Vagina (tissue), 2 donors: ENCODE measurements around the gene KAT2B. TPM values are rescaled to one million over a fixed set of nuclear protein-coding genes. Genes with fewer than 3 reads are reported as not detected.

Experiments used
- DNase-seq, 2 donors: peaks; one replicate each; pipeline ENCODE4 v3.0.0-alpha.2; 2017; ENCODE audit errors: extremely low spot score in 2 of 2
- H3K27ac ChIP-seq: fragments of 200-600 bp; sonication (generic); one replicate; pipeline ENCODE4 v1.5.1; 2019
- H3K27me3 ChIP-seq: fragments of 200-600 bp; sonication (generic); one replicate; pipeline ENCODE4 v1.5.1; 2019
- H3K36me3 ChIP-seq, 2 donors: fragments of 200-600 bp; sonication (generic); one replicate each; pipeline ENCODE4 v1.5.1; 2017 to 2019
- H3K4me1 ChIP-seq: fragments of 200-600 bp; sonication (generic); one replicate; pipeline ENCODE4 v1.5.1; 2019
- H3K4me3 ChIP-seq, 2 donors: fragments of 200-600 bp; sonication (generic); 1 replicate in 1 of 2; 2 replicates in 1 of 2; pipeline ENCODE4 v1.5.1; 2016 to 2019
- H3K9me3 ChIP-seq: fragments of 200-600 bp; sonication (generic); one replicate; pipeline ENCODE4 v1.5.1; 2019
- POLR2A ChIP-seq, 2 donors: fragments of 450-650 bp; IDR thresholded peaks; one replicate each; pipeline ENCODE4 v1.6.1; 2017; ENCODE audit warnings: antibody characterized with exemption in 2 of 2, mild to moderate bottlenecking in 2 of 2, moderate library complexity in 2 of 2
- POLR2AphosphoS5 ChIP-seq, 2 donors: sonication (generic); formaldehyde crosslinking; IDR thresholded peaks; one replicate each; pipeline ENCODE4 v1.9.0; 2017; ENCODE audit warnings: antibody characterized with exemption in 2 of 2, mild to moderate bottlenecking in 2 of 2, low read depth in 1 of 2; ENCODE audit not compliant: insufficient read depth in 1 of 2
- intact Hi-C: fragments of 100-400 bp; cut with DNase I; formaldehyde crosslinking; loops from one replicate; pipeline ENCODE4 v1.15.1; 2023
- total RNA-seq: library from RNA; depleted of rRNA; stranded (reverse); fragments of >200 nt; gene quantifications from one replicate; pipeline ENCODE4 v1.2.3, GENCODE V29; 2016
- TF ChIP-seq, protein P1 (sequence below), 3 experiments: fragments of 450-650 bp in 2 of 3; fragments of 200-600 bp in 1 of 3; sonication (generic) in 1 of 3; IDR thresholded peaks; one replicate each; pipeline ENCODE4 v1.5.1; 2017 to 2019; ENCODE audit warnings: antibody characterized with exemption in 3 of 3, mild to moderate bottlenecking in 2 of 3, moderate library complexity in 2 of 3

Gene KAT2B
- total RNA-seq, 1 donor from 2014 or later, result 41.0 TPM

DNA sequence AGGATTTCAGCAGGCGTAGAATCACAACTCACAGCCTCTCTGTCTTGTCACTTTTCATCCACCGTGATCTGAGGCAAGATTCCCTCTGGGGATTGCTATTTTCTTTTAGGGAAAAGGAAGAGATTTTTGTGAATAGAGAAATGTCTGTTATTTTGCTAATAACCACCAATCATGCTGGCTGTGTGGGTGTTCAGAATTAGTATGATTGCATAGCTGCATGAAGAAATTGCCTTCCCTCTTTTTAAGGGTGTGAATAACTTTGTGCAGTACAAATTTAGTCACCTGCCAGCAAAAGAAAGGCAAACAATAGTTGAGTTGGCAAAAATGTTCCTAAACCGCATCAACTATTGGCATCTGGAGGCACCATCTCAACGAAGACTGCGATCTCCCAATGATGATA, 60.8 kb downstream of the KAT2B start:
- Histone ChIP-seq H3K4me1 (no peaks in the 10 kb centered on the region), H3K9me3 (no peaks in the 10 kb centered on the region), H3K27ac (no peak overlapping the region), H3K36me3 (peaks cover 0 to 1% of the 10 kb centered on the region in 2 donors), H3K4me3 (no peak overlapping the region), H3K27me3 (no peaks in the 10 kb centered on the region)
- intact Hi-C loops, result no loop called here
- DNase-seq, result no peak
- TF ChIP-seq, protein P1, sequence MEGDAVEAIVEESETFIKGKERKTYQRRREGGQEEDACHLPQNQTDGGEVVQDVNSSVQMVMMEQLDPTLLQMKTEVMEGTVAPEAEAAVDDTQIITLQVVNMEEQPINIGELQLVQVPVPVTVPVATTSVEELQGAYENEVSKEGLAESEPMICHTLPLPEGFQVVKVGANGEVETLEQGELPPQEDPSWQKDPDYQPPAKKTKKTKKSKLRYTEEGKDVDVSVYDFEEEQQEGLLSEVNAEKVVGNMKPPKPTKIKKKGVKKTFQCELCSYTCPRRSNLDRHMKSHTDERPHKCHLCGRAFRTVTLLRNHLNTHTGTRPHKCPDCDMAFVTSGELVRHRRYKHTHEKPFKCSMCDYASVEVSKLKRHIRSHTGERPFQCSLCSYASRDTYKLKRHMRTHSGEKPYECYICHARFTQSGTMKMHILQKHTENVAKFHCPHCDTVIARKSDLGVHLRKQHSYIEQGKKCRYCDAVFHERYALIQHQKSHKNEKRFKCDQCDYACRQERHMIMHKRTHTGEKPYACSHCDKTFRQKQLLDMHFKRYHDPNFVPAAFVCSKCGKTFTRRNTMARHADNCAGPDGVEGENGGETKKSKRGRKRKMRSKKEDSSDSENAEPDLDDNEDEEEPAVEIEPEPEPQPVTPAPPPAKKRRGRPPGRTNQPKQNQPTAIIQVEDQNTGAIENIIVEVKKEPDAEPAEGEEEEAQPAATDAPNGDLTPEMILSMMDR (IDR thresholded peaks at IDR 0.05), result no peak
- TF ChIP-seq POLR2A (IDR thresholded peaks at IDR 0.05) (no peak), POLR2AphosphoS5 (IDR thresholded peaks at IDR 0.05; ENCODE audit: insufficient read depth in 1 of 2, low read depth in 1 of 2) (no peak)

DNA sequence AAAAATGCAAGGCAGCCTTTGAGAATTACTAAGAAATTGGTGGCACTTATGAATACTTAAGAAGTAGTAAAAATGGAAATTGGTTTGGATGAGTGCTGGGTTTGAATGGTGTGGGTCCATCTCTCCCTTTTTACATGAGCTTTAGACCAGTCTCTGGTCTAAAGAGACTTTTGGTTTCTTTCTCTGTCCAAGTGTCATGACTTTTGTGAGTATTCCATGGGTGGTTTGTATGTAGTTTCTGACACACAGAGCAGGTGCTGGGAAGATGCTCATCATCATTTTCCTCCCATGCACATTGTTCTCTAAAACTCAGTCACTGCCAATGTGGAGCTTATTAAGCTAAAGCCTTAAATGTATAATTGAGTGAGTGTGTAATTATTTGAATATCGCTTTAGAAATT, 63.5 kb downstream of the KAT2B start:
- Histone ChIP-seq H3K27ac (no peak overlapping the region), H3K27me3 (no peaks in the 10 kb centered on the region), H3K36me3 (no peaks in the 10 kb centered on the region), H3K4me1 (no peaks in the 10 kb centered on the region), H3K9me3 (no peaks in the 10 kb centered on the region), H3K4me3 (no peak overlapping the region)
- no peak for DNase-seq
- TF ChIP-seq, protein P1 (IDR thresholded peaks at IDR 0.05), result no peak
- TF ChIP-seq POLR2A (IDR thresholded peaks at IDR 0.05) (no peak), POLR2AphosphoS5 (IDR thresholded peaks at IDR 0.05; ENCODE audit: insufficient read depth in 1 of 2, low read depth in 1 of 2) (no peak)
- intact Hi-C loops, result no loop called here

DNA sequence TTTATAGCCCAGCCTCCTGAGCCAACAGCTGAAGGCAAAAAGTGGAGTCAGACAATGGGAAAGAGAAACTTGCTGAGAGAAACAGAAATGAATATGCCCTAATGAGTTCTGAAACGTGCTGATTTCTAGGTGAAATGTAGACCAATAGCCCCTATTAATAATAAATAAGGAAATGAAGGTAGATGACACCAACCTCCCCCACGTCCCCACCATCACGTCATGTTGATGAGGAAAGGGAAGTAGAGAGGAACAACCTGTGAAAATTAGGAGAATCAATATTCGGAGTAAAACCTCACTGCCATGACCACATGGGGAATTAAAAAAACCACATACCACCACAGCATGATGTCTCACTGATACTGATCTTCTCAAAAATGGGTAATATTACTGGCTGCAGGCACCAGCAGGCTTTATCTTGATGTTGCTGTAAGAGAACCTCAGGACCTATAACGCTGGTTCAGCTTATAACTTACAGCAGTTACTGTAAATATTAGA, 64.0 kb downstream of the KAT2B start:
- no peaks in the 10 kb centered on the region for H3K36me3 ChIP-seq
- no peaks in the 10 kb centered on the region for H3K27me3 ChIP-seq
- H3K9me3 ChIP-seq, result no peaks in the 10 kb centered on the region
- intact Hi-C loops, result no loop called here
- H3K4me1 ChIP-seq, result no peaks in the 10 kb centered on the region
- H3K27ac ChIP-seq, result no peak overlapping the region
- TF ChIP-seq POLR2A (IDR thresholded peaks at IDR 0.05), result no peak
- TF ChIP-seq, protein P1 (IDR thresholded peaks at IDR 0.05), result no peak
- no peak for TF ChIP-seq POLR2AphosphoS5 (IDR thresholded peaks at IDR 0.05; ENCODE audit: insufficient read depth in 1 of 2, low read depth in 1 of 2)
- H3K4me3 ChIP-seq, result no peak overlapping the region
- DNase-seq, result no peak

DNA sequence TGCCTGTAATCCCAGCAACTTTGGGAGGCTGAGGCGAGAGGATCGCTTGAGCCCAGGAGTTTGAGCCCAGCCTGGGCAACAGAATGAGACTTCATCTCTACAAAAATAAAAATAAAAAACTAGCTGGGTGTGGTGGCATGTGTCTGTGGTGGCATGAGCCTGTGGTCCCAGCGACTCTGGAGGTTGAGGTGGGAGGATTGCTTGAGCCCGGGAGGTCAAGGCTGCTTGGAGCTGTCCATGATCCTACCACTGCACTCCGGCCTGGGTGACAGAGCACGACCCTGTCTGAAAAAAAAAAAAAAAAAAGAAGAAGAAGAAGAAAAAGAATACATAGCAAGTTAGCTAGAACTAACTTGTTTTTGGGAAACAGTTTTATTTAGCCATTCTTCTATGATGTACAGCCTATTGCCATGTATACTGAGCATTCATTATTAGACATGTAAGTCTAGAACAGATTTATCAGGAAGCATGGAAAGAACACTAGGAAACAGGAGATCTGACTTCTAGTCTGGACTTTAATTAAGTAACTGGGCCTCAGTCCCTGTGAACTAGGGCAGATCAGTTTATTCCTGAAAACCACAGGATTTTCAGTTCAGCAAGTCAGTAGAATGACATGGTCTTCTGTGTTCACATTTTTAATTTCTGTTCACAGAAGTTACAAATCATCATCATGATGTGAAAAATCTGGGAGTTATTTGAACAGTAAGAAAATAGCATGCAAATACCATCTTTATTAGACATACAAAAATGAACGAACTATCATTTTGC, 65.5 kb downstream of the KAT2B start:
- DNase-seq, result no peak
- H3K4me3 ChIP-seq, result no peak overlapping the region
- H3K9me3 ChIP-seq, result no peaks in the 10 kb centered on the region
- no peaks in the 10 kb centered on the region for H3K4me1 ChIP-seq
- H3K27me3 ChIP-seq, result no peaks in the 10 kb centered on the region
- H3K27ac ChIP-seq, result no peak overlapping the region
- TF ChIP-seq POLR2AphosphoS5 (IDR thresholded peaks at IDR 0.05; ENCODE audit: insufficient read depth in 1 of 2, low read depth in 1 of 2) (no peak), POLR2A (IDR thresholded peaks at IDR 0.05) (no peak)
- TF ChIP-seq, protein P1 (IDR thresholded peaks at IDR 0.05), result no peak
- no peaks in the 10 kb centered on the region for H3K36me3 ChIP-seq
- intact Hi-C loops, result no loop called here

DNA sequence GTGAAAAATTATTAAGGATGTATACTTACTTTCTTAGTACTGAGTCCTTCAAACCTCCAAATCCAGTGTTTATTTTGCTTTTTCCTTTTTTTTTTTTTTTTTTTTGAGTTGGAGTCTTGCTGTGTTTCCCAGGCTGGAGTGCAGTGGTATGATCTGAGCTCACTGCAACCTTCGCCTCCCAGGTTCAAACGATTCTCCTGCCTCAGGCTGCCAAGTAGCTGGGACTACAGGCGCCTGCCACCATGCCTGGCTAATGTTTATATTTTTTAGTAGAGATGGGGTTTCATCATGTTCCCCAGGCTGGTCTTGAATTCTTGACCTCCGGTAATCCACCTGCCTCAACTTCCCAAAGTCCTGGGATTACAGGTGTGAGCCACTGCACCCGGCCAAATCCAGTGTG, 67.5 kb downstream of the KAT2B start:
- DNase-seq, result no peak
- intact Hi-C loops, result no loop called here
- H3K4me3 ChIP-seq, result no peak overlapping the region
- H3K4me1 ChIP-seq, result no peaks in the 10 kb centered on the region
- TF ChIP-seq POLR2AphosphoS5 (IDR thresholded peaks at IDR 0.05; ENCODE audit: insufficient read depth in 1 of 2, low read depth in 1 of 2) (no peak), POLR2A (IDR thresholded peaks at IDR 0.05) (no peak)
- TF ChIP-seq, protein P1 (IDR thresholded peaks at IDR 0.05), result no peak
- H3K9me3 ChIP-seq, result no peaks in the 10 kb centered on the region
- H3K27ac ChIP-seq, result no peak overlapping the region
- peaks cover 0 to 13% of the 10 kb centered on the region in 2 donors for H3K36me3 ChIP-seq
- no peaks in the 10 kb centered on the region for H3K27me3 ChIP-seq
